IPS-18c (cell line): ENCODE measurements around the gene NKTR.

Experiments used
- H3K4me3 ChIP-seq: 2 replicates; pipeline ENCODE4 v1.7.0; 2013; ENCODE audit warnings: low read depth, mild to moderate bottlenecking, low read length, moderate library complexity; ENCODE audit not compliant: insufficient read depth
- H3K9me3 ChIP-seq: one replicate; pipeline ENCODE4 v1.6.1; 2013; ENCODE audit warnings: mild to moderate bottlenecking, low read length, moderate library complexity; ENCODE audit not compliant: control insufficient read depth, insufficient read depth

Gene NKTR

GRCh38 chr3:42694366-42694765 is 93.9 kb downstream of the NKTR start:
- H3K9me3 ChIP-seq = no peaks in the 10 kb centered on the region
- no peak overlapping the region for H3K4me3 ChIP-seq

GRCh38 chr3:42696356-42697288 is 96.1 kb downstream of the NKTR start:
- Histone ChIP-seq H3K4me3 (no peak overlapping the region), H3K9me3 (peaks cover 2% of the 10 kb centered on the region)

GRCh38 chr3:42697289-42698051 is 97.0 kb downstream of the NKTR start:
- H3K4me3 ChIP-seq = no peak overlapping the region
- peaks cover 2% of the 10 kb centered on the region for H3K9me3 ChIP-seq
